ENCODE measurements around the gene KLK10. TPM values are rescaled to one million over a fixed set of nuclear protein-coding genes. Genes with fewer than 3 reads are reported as not detected.
A peak's percentile ranks its signal among the peaks of the same experiment; 100 is the strongest.

KLK10 gene
- total RNA-seq, 1 experiment from 2014 or later: 3.2 TPM

- TF ChIP-seq TCF7 (CRISPR knock-in tag; IDR thresholded peaks at IDR 0.05; ENCODE audit: low read depth): no peak
- TF ChIP-seq, protein P1, sequence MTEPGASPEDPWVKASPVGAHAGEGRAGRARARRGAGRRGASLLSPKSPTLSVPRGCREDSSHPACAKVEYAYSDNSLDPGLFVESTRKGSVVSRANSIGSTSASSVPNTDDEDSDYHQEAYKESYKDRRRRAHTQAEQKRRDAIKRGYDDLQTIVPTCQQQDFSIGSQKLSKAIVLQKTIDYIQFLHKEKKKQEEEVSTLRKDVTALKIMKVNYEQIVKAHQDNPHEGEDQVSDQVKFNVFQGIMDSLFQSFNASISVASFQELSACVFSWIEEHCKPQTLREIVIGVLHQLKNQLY (CRISPR knock-in tag; IDR thresholded peaks at IDR 0.05): no peak
- TF ChIP-seq ZNF232 (CRISPR knock-in tag; IDR thresholded peaks at IDR 0.05): no peak
- TF ChIP-seq, protein P2, sequence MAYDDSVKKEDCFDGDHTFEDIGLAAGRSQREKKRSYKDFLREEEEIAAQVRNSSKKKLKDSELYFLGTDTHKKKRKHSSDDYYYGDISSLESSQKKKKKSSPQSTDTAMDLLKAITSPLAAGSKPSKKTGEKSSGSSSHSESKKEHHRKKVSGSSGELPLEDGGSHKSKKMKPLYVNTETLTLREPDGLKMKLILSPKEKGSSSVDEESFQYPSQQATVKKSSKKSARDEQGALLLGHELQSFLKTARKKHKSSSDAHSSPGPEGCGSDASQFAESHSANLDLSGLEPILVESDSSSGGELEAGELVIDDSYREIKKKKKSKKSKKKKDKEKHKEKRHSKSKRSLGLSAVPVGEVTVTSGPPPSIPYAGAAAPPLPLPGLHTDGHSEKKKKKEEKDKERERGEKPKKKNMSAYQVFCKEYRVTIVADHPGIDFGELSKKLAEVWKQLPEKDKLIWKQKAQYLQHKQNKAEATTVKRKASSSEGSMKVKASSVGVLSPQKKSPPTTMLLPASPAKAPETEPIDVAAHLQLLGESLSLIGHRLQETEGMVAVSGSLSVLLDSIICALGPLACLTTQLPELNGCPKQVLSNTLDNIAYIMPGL (CRISPR knock-in tag; IDR thresholded peaks at IDR 0.05): no peak
- TF ChIP-seq, protein P3, sequence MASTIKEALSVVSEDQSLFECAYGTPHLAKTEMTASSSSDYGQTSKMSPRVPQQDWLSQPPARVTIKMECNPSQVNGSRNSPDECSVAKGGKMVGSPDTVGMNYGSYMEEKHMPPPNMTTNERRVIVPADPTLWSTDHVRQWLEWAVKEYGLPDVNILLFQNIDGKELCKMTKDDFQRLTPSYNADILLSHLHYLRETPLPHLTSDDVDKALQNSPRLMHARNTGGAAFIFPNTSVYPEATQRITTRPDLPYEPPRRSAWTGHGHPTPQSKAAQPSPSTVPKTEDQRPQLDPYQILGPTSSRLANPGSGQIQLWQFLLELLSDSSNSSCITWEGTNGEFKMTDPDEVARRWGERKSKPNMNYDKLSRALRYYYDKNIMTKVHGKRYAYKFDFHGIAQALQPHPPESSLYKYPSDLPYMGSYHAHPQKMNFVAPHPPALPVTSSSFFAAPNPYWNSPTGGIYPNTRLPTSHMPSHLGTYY (CRISPR knock-in tag; IDR thresholded peaks at IDR 0.05): no peak
- TF ChIP-seq, protein P4, sequence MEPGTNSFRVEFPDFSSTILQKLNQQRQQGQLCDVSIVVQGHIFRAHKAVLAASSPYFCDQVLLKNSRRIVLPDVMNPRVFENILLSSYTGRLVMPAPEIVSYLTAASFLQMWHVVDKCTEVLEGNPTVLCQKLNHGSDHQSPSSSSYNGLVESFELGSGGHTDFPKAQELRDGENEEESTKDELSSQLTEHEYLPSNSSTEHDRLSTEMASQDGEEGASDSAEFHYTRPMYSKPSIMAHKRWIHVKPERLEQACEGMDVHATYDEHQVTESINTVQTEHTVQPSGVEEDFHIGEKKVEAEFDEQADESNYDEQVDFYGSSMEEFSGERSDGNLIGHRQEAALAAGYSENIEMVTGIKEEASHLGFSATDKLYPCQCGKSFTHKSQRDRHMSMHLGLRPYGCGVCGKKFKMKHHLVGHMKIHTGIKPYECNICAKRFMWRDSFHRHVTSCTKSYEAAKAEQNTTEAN (CRISPR knock-in tag; IDR thresholded peaks at IDR 0.05): no peak
- no peak for TF ChIP-seq USF1 (CRISPR knock-in tag; IDR thresholded peaks at IDR 0.05)
Measured at GRCh38 chr19:51031220-51031879, 11.8 kb upstream of the KLK10 start (continued).

- ATAC-seq (no peak), DNase-seq (ENCODE audit: low spot score) (no peak)
- TF ChIP-seq, protein P5, sequence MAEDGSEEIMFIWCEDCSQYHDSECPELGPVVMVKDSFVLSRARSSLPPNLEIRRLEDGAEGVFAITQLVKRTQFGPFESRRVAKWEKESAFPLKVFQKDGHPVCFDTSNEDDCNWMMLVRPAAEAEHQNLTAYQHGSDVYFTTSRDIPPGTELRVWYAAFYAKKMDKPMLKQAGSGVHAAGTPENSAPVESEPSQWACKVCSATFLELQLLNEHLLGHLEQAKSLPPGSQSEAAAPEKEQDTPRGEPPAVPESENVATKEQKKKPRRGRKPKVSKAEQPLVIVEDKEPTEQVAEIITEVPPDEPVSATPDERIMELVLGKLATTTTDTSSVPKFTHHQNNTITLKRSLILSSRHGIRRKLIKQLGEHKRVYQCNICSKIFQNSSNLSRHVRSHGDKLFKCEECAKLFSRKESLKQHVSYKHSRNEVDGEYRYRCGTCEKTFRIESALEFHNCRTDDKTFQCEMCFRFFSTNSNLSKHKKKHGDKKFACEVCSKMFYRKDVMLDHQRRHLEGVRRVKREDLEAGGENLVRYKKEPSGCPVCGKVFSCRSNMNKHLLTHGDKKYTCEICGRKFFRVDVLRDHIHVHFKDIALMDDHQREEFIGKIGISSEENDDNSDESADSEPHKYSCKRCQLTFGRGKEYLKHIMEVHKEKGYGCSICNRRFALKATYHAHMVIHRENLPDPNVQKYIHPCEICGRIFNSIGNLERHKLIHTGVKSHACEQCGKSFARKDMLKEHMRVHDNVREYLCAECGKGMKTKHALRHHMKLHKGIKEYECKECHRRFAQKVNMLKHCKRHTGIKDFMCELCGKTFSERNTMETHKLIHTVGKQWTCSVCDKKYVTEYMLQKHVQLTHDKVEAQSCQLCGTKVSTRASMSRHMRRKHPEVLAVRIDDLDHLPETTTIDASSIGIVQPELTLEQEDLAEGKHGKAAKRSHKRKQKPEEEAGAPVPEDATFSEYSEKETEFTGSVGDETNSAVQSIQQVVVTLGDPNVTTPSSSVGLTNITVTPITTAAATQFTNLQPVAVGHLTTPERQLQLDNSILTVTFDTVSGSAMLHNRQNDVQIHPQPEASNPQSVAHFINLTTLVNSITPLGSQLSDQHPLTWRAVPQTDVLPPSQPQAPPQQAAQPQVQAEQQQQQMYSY (CRISPR knock-in tag; IDR thresholded peaks at IDR 0.05): no peak
- TF ChIP-seq SMAD4 (CRISPR knock-in tag; IDR thresholded peaks at IDR 0.05): 0 out of 2 replicates have a peak, but pooled peaks have one; percentile 13
- POLR2A ChIA-PET: no interaction called here
- H3K9me3 Mint-ChIP-seq: peaks cover 6% of the 10 kb centered on the region
- CTCF ChIA-PET: interaction anchor here (0.6 kb wide), 1 partner anchor 64 kb away, joined by 3 read pairs; no protein-coding TSS in a partner anchor
- no peaks in the 10 kb centered on the region for H3K36me3 Mint-ChIP-seq
- H3K4me1 Mint-ChIP-seq: peaks cover 35% of the 10 kb centered on the region
- H3K4me3 Mint-ChIP-seq: no peak overlapping the region
- H3K27me3 Mint-ChIP-seq (ENCODE audit: low read depth): peaks cover 4% of the 10 kb centered on the region
- H3K27ac Mint-ChIP-seq: no peak overlapping the region
Measured at GRCh38 chr19:51030631-51031030, 11.1 kb upstream of the KLK10 start.

- H3K36me3 Mint-ChIP-seq: no peaks in the 10 kb centered on the region
- no peak overlapping the region for H3K4me3 Mint-ChIP-seq
- no peaks in the 10 kb centered on the region; the same call in 1 of the 2 replicates for H3K27me3 Mint-ChIP-seq (ENCODE audit: low read depth)
- POLR2A ChIA-PET: no interaction called here
- peak; percentile 34 for ATAC-seq
- H3K4me1 Mint-ChIP-seq: peaks cover 36% of the 10 kb centered on the region
- CTCF ChIA-PET: interaction anchor here (0.6 kb wide), 1 partner anchor 65 kb away, joined by 3 read pairs; no protein-coding TSS in a partner anchor
- no peak for TF ChIP-seq NFE2L1 (CRISPR knock-in tag; IDR thresholded peaks at IDR 0.05)
- no peak for TF ChIP-seq CREB1 (CRISPR knock-in tag; IDR thresholded peaks at IDR 0.05)
- TF ChIP-seq NFYB (CRISPR knock-in tag; conservative IDR thresholded peaks at IDR 0.05; ENCODE audit: low read depth): peak; percentile 41; the same call in 1 of the 2 replicates
- peaks cover 6% of the 10 kb centered on the region for H3K9me3 Mint-ChIP-seq
- DNase-seq (ENCODE audit: low spot score): no peak
- H3K27ac Mint-ChIP-seq: no peak overlapping the region
Measured at GRCh38 chr19:51029718-51030117, 10.2 kb upstream of the KLK10 start.

Measured in WTC11 (cell line).